HG03060 (cell line): ENCODE measurements around the gene HMGB3.
"Not testable (repeated sequence)": the region's sequence is repeated elsewhere in the genome, so short reads cannot be mapped to it uniquely, and the experiment has no call there.

Source experiments
- ATAC-seq: cut with Tn5 transposase; IDR thresholded peaks from one replicate; pipeline ENCODE4 v1.9.1; 2021; ENCODE audit warnings: low read depth, moderate number of reproducible peaks; ENCODE audit not compliant: unreplicated experiment

HMGB3 gene

GRCh38 chrX:150975655-150976390 lies 7.3 kb upstream of the HMGB3 start:
- no peak for ATAC-seq

GRCh38 chrX:150977411-150978162 lies 5.5 kb upstream of the HMGB3 start:
- no peak for ATAC-seq

DNA sequence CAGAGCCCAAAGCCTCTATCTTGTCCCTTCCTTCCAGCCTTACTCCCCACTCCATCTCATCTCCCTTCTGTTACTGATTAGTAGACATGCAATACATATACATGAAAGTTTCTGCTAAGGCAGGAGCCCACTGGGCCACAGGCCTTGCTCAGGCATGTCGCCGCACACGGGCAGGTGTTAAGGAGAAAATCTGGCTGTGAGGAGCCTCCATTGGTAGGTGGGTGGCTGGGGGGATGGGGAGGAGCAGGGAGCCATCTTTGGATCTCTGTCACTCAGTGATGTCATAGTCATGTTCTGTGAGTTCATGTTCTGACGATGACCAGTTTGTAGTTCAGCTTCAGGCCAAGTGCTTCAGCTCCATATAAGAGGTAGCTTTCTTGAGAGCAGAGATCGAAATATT lies 2.9 kb upstream of the HMGB3 start:
- no peak for ATAC-seq

GRCh38 chrX:150980711-150981110 lies 2.4 kb upstream of the HMGB3 start:
- no peak for ATAC-seq

DNA sequence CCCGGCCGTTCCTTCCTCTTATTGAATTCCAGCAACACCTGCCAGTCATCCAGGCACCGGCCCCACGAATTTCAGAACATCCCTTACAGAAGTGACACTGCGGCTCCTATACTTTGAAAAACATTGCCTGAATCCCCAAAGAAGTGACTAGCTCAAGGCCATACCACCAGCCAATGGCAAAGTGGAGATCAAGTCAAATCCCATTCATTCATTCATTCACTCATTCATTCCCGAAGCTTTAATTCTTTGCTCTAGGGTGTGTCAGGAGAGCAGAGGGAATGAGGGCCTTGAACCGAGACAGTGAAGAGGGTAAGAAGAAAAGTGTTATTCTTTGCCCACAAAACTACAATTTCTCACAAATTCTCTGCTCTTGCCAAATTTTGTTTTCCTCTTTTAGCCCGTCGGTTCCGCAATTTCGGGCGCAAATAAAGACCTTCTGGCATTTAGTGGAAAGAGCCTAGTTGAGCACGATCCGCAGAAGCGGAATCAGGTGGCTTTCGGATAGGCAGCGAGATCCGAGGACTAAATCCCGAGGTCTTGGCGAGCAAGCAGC lies 824 bp upstream of the HMGB3 start:
- no peak for ATAC-seq

DNA sequence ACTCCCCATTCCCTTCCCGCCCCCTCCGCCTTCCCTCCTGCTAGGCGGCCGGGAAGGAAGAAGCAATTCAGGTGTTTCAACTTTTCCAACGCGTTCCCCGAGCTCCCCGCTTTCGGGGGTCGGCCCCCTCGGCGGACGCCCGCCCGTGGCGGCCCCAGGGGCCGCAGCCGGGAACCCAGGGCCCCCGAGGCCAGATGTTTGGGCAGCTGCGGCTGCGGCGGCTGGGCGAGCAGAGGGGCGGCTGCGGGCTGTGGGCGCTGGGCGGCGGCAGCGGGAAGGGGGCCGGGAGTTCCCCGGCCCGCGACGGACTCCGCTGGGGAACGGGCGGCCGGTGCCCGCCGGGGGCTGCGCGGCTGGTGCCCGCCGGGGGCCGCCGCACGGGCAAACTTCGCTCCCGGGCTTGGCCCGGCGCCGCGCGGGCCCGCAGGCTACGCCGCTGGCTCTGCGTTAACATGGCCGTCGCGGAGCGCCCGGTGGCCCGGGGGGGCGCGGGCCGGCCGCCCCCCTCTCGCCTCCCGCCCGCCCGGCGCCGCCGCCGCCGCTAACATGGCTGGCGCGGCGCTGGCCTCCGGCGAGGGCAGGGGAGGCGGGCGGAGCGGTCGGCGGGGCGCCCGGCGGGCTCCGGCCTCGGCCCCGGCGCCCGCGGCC lies 510 bp downstream of the HMGB3 start:
- ATAC-seq, result peak; percentile 6

DNA sequence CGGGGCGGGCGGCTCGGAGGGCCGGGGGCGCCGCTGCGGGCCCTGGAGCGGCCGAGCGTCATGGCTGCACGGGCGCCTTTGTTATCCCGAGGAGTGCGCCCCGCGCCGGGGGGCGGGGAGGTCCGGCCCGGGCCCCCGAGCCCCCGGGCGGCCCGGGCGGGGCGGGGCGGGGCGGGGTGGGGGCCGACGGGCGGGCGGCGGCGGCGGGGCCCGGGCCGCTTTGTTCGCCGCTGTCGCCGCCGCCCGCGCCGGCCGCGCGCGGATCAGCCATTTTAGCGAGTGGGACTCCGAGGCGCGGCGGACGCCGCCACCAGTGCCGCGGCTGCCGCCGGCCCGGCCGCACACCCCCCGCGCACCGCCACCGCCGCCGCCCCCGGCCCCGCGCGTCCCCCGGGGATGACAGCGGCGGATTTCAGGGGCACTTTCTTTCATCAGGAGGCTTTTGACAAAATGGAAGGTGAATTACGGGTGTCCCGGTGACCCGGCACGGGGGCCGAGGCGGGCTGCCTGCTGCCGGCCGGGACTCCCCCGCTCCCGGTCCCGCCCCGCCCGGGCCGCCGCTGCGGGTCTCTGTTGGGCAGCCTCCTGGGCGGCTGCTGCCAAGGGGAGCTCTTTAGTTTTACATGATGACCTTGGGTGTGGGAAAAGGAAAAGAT lies 1.2 kb downstream of the HMGB3 start:
- ATAC-seq, result no peak

- not testable (repeated sequence) for ATAC-seq
These were observed 4.6 kb downstream of the HMGB3 start for GRCh38 chrX:150987687-150988086.

DNA sequence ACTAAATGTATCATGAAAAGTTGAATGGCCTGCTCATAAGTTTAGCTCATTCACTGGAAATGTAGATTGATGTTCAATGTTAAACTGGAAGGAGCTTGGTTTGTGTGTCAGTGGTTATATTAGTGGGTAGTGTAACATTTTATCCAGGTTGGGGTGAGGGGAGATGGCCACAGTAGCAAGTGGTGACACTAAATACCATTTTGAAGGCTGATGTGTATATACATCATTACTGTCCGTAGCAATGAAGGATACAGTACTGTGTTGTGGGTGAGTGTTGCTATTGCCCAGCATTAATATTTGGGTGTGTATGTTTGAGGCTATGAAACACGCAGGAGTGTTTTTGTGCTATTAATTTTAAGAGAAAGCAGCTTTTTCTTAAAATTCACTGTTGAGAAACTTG lies 6.3 kb downstream of the HMGB3 start:
- no peak for ATAC-seq

DNA sequence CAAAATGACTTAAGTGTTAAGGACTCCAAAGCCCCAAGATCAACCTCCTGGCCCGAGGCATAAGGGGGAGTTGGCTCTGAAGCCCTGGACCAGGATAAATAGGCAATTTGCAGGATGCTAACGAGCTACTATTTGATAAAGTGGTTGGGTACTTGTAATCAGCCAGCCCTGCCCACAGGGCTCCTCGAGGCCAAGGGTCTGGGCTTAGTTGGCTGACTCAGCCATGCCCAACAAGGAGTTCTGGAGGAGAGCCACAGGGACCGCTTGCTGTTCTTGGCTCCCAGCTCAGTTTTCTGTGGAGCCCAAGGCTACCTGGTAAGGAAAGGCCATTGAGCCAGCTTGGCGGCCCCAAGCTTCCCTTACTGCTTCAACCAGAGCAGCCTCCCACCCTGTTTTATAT lies 7.8 kb downstream of the HMGB3 start:
- no peak for ATAC-seq

DNA sequence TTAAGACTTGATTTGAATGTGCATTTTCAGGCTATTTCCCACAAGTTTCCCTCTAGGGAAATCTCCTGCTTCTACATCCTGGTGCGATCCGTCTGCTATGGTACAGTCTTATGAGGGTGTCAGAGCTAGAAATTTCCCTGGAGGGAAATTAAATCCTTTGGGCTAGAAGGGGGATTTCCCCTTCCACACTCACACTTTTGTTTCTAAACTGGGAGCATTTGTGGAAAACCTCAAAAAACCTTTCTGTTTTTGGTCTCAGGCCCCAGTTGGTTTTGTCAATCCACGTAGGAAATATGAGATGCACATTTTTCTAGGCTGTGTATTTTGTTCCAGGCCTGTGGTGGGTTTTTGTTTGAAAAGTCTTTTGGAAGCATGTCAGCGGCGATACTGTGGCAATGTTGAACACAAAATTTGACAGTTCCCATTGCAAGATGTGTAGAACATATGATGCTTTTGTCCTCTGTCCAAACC lies 17.8 kb downstream of the HMGB3 start:
- no peak for ATAC-seq

- ATAC-seq, result no peak
These were observed 20.9 kb downstream of the HMGB3 start for GRCh38 chrX:151004085-151004484.

DNA sequence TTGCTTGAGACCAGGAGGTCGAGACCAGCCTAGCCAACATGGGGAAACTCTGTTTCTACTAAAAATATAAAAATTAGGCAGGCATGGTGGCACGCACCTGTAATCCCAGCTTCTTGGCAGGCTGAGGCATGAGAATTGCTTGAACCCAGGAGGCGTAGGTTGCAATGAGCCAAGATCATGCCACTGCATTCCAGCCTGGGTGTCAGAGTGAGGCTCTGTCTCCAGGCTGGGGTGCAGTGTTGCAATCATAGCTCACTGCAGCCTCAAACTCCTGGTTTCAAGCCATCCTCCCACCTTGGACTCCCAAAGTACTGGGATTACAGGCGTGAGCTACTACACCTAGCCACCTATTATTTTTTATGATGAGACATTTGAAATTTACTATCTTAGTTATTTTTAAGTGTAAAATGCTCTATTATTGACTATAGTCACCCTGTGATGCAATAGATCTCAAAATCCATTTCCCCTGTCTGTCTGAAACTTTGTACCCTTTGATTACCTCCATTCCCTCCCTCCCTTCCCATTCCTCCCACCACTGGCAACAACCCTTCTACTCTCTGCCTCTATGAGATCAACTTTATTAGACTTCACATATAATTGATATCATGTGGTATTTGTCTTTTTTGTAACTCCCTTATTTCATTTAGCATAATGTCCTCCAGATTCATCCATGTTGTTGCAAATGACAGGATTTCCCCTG lies 23.4 kb downstream of the HMGB3 start:
- ATAC-seq, result no peak

- no peak for ATAC-seq
These were observed 26.4 kb downstream of the HMGB3 start for GRCh38 chrX:151009582-151009981.

GRCh38 chrX:151013164-151013743 lies 30.1 kb downstream of the HMGB3 start:
- ATAC-seq, result no peak

DNA sequence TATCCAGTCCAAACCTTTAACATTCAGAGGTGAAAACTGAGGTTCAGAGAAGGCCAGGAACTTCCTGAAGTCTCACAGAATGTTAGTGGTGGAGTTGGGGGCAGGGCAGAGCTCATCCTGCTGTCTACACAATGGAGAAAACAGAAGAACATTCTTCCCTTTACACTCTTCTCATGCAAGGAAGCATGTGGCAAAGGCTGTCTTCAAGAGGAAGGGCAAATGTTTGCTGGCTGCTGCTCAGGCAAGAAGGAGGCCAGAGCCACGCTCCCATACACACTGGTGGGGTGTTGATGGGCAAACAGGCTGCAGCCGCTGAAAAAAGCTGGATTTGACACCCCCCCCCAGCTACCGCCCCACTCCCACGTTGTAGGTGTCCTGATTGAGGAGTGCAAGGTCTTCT lies 32.5 kb downstream of the HMGB3 start:
- no peak for ATAC-seq

GRCh38 chrX:151019856-151020255 lies 36.7 kb downstream of the HMGB3 start:
- ATAC-seq, result no peak

DNA sequence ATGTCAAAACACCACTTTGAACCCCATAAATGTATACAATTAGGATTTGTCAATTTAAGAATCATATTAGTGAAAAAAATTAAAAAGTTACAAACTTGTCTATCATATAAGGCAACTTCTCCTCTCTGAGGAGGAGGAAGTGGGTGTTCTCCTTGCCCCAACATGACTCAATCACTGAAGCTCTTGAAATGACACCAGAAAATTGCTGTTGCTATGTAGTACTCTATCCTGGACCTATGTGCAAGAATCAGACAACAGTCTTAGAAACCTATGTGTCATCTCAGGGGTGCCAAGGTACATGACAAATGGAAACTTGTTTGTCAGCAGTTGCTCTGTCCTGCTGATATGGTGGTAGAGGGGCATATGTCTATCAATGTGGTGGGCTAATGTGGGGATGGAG lies 47.7 kb downstream of the HMGB3 start:
- ATAC-seq, result no peak

- ATAC-seq, result no peak
These were observed 48.3 kb downstream of the HMGB3 start for GRCh38 chrX:151031391-151031975.
